ENCODE measurements around the gene ROBO1. TPM values are rescaled to one million over a fixed set of nuclear protein-coding genes. Genes with fewer than 3 reads are reported as not detected.

Gene ROBO1
- total RNA-seq, 1 donor: 34.2 TPM

GRCh38 chr3:79751703-79752102 is 16.1 kb downstream of the ROBO1 start:
- DNase-seq (ENCODE audit: low read depth): no peak
- no peak overlapping the region for H3K4me3 ChIP-seq (ENCODE audit: low read depth, low read length)
- no peak for TF ChIP-seq CTCF (IDR thresholded peaks at IDR 0.05; ENCODE audit: insufficient read depth, low read length)

GRCh38 chr3:79737530-79737929 is 30.3 kb downstream of the ROBO1 start:
- no peak overlapping the region for H3K4me3 ChIP-seq (ENCODE audit: low read depth, low read length)
- no peak for TF ChIP-seq CTCF (IDR thresholded peaks at IDR 0.05; ENCODE audit: insufficient read depth, low read length)
- no peak for DNase-seq (ENCODE audit: low read depth)

- DNase-seq (ENCODE audit: low read depth): no peak
- H3K4me3 ChIP-seq (ENCODE audit: low read depth, low read length): no peak overlapping the region
- TF ChIP-seq CTCF (IDR thresholded peaks at IDR 0.05; ENCODE audit: insufficient read depth, low read length): no peak
These were observed 38.7 kb downstream of the ROBO1 start for GRCh38 chr3:79729096-79729495.

GRCh38 chr3:79726786-79727185 is 41.0 kb downstream of the ROBO1 start:
- TF ChIP-seq CTCF (IDR thresholded peaks at IDR 0.05; ENCODE audit: insufficient read depth, low read length): no peak
- no peak for DNase-seq (ENCODE audit: low read depth)
- no peak overlapping the region for H3K4me3 ChIP-seq (ENCODE audit: low read depth, low read length)

GRCh38 chr3:79724206-79724605 is 43.6 kb downstream of the ROBO1 start:
- no peak overlapping the region for H3K4me3 ChIP-seq (ENCODE audit: low read depth, low read length)
- TF ChIP-seq CTCF (IDR thresholded peaks at IDR 0.05; ENCODE audit: insufficient read depth, low read length): no peak
- no peak for DNase-seq (ENCODE audit: low read depth)

GRCh38 chr3:79690072-79690471 is 77.7 kb downstream of the ROBO1 start:
- no peak overlapping the region for H3K4me3 ChIP-seq (ENCODE audit: low read depth, low read length)
- no peak for DNase-seq (ENCODE audit: low read depth)
- no peak for TF ChIP-seq CTCF (IDR thresholded peaks at IDR 0.05; ENCODE audit: insufficient read depth, low read length)

- TF ChIP-seq CTCF (IDR thresholded peaks at IDR 0.05; ENCODE audit: insufficient read depth, low read length): no peak
- no peak for DNase-seq (ENCODE audit: low read depth)
These were observed 82.7 kb downstream of the ROBO1 start for GRCh38 chr3:79685108-79685507.

More at GRCh38 chr3:79685108-79685507, 82.7 kb downstream of the ROBO1 start:
- H3K4me3 ChIP-seq (ENCODE audit: low read depth, low read length): no peak overlapping the region
